ENCODE measurements around the gene TBL3. TPM values are rescaled to one million over a fixed set of nuclear protein-coding genes. Genes with fewer than 3 reads are reported as not detected.
A peak's percentile ranks its signal among the peaks of the same experiment; 100 is the strongest.

Gene TBL3
- total and polyA plus RNA-seq, 9 of the 15 experiments (the other 6 are each of a cell fraction or from before 2014, with no cell fraction given), result 0.97 to 117 (median 24.5) TPM

- TF ChIP-seq, protein P1, sequence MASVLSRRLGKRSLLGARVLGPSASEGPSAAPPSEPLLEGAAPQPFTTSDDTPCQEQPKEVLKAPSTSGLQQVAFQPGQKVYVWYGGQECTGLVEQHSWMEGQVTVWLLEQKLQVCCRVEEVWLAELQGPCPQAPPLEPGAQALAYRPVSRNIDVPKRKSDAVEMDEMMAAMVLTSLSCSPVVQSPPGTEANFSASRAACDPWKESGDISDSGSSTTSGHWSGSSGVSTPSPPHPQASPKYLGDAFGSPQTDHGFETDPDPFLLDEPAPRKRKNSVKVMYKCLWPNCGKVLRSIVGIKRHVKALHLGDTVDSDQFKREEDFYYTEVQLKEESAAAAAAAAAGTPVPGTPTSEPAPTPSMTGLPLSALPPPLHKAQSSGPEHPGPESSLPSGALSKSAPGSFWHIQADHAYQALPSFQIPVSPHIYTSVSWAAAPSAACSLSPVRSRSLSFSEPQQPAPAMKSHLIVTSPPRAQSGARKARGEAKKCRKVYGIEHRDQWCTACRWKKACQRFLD (CRISPR knock-in tag; IDR thresholded peaks at IDR 0.05), result 0 out of 2 replicates have a peak, but pooled peaks have one; percentile 3
- TF ChIP-seq ZKSCAN1 (IDR thresholded peaks at IDR 0.05; ENCODE audit: low read depth, low read length) (no peak), FOXM1 (IDR thresholded peaks at IDR 0.05; ENCODE audit: low read depth) (no peak), FOXM1 (CRISPR knock-in tag; IDR thresholded peaks at IDR 0.05; ENCODE audit: low read depth) (peak; percentile 67; the same call in 1 of the 2 replicates), MCM5 (IDR thresholded peaks at IDR 0.05; ENCODE audit: low read depth) (no peak), ZNF41 (CRISPR knock-in tag; conservative IDR thresholded peaks at IDR 0.05) (no peak), ARNT (IDR thresholded peaks at IDR 0.05) (no peak), STAT5A (IDR thresholded peaks at IDR 0.05; ENCODE audit: borderline replicate concordance, low read length) (no peak), HOXB6 (CRISPR knock-in tag; IDR thresholded peaks at IDR 0.05; ENCODE audit: borderline replicate concordance) (no peak), GTF2F1 (IDR thresholded peaks at IDR 0.05; ENCODE audit: low read depth, low read length) (no peak), MYNN (IDR thresholded peaks at IDR 0.05) (no peak), MYNN (CRISPR knock-in tag; IDR thresholded peaks at IDR 0.05) (no peak), GTF2B (IDR thresholded peaks at IDR 0.05; ENCODE audit: extremely low read depth, insufficient read length) (no peak), DIDO1 (tag; IDR thresholded peaks at IDR 0.05; ENCODE audit: low read depth) (no peak), BCL6 (CRISPR knock-in tag; IDR thresholded peaks at IDR 0.05) (no peak), CBX5 (IDR thresholded peaks at IDR 0.05; ENCODE audit: borderline replicate concordance, low read depth) (no peak), ZNF24 (IDR thresholded peaks at IDR 0.05) (no peak), POLR2B (IDR thresholded peaks at IDR 0.05; ENCODE audit: low read depth, partially characterized antibody) (no peak), KAT8 (IDR thresholded peaks at IDR 0.05; ENCODE audit: low read depth) (no peak), ZSCAN29 (IDR thresholded peaks at IDR 0.05) (0 out of 2 replicates have a peak, but pooled peaks have one; percentile 1)
- TF ChIP-seq, protein P2, sequence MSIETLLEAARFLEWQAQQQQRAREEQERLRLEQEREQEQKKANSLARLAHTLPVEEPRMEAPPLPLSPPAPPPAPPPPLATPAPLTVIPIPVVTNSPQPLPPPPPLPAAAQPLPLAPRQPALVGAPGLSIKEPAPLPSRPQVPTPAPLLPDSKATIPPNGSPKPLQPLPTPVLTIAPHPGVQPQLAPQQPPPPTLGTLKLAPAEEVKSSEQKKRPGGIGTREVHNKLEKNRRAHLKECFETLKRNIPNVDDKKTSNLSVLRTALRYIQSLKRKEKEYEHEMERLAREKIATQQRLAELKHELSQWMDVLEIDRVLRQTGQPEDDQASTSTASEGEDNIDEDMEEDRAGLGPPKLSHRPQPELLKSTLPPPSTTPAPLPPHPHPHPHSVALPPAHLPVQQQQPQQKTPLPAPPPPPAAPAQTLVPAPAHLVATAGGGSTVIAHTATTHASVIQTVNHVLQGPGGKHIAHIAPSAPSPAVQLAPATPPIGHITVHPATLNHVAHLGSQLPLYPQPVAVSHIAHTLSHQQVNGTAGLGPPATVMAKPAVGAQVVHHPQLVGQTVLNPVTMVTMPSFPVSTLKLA (conservative IDR thresholded peaks at IDR 0.05), result peak; percentile 57 to 80; a peak in 3 of 4 replicates
- TF ChIP-seq, protein P3, sequence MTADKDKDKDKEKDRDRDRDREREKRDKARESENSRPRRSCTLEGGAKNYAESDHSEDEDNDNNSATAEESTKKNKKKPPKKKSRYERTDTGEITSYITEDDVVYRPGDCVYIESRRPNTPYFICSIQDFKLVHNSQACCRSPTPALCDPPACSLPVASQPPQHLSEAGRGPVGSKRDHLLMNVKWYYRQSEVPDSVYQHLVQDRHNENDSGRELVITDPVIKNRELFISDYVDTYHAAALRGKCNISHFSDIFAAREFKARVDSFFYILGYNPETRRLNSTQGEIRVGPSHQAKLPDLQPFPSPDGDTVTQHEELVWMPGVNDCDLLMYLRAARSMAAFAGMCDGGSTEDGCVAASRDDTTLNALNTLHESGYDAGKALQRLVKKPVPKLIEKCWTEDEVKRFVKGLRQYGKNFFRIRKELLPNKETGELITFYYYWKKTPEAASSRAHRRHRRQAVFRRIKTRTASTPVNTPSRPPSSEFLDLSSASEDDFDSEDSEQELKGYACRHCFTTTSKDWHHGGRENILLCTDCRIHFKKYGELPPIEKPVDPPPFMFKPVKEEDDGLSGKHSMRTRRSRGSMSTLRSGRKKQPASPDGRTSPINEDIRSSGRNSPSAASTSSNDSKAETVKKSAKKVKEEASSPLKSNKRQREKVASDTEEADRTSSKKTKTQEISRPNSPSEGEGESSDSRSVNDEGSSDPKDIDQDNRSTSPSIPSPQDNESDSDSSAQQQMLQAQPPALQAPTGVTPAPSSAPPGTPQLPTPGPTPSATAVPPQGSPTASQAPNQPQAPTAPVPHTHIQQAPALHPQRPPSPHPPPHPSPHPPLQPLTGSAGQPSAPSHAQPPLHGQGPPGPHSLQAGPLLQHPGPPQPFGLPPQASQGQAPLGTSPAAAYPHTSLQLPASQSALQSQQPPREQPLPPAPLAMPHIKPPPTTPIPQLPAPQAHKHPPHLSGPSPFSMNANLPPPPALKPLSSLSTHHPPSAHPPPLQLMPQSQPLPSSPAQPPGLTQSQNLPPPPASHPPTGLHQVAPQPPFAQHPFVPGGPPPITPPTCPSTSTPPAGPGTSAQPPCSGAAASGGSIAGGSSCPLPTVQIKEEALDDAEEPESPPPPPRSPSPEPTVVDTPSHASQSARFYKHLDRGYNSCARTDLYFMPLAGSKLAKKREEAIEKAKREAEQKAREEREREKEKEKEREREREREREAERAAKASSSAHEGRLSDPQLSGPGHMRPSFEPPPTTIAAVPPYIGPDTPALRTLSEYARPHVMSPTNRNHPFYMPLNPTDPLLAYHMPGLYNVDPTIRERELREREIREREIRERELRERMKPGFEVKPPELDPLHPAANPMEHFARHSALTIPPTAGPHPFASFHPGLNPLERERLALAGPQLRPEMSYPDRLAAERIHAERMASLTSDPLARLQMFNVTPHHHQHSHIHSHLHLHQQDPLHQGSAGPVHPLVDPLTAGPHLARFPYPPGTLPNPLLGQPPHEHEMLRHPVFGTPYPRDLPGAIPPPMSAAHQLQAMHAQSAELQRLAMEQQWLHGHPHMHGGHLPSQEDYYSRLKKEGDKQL (CRISPR knock-in tag; IDR thresholded peaks at IDR 0.05; ENCODE audit: borderline replicate concordance), result no peak
These were observed 7.9 kb upstream of the TBL3 start (continued) for GRCh38 chr16:1963806-1964505.
